WTC11 (cell line): ENCODE results near the gene DNAJC21.

Experiments
- ESRRA ChIP-seq: sonication (generic); formaldehyde crosslinking; IDR thresholded peaks from 2 replicates; pipeline ENCODE4 v1.8.1; 2022; ENCODE audit warnings: mild to moderate bottlenecking, missing genetic modification reagents, borderline replicate concordance
- MXD4 ChIP-seq: fragments of 250-450 bp; sonication (Bioruptor Pico); IDR thresholded peaks from 2 replicates; pipeline ENCODE4 v1.8.0; 2021; ENCODE audit warnings: mild to moderate bottlenecking, moderate library complexity, borderline replicate concordance
- NR1H2 ChIP-seq: sonication (generic); formaldehyde crosslinking; IDR thresholded peaks from 2 replicates; pipeline ENCODE4 v1.9.0; 2021; ENCODE audit warnings: mild to moderate bottlenecking, moderate library complexity, missing genetic modification reagents

- TF ChIP-seq ESRRA (CRISPR knock-in tag) (no peak), NR1H2 (CRISPR knock-in tag) (no peak), MXD4 (no peak)
Measured at GRCh38 chr5:34881246-34881645, 48.1 kb upstream of the DNAJC21 start.
